Measurements from ENCODE around the gene ELP4.

Gene ELP4

GRCh38 chr11:31803813-31804311 is 294.3 kb downstream of the ELP4 start:
- TF ChIP-seq, protein P1, sequence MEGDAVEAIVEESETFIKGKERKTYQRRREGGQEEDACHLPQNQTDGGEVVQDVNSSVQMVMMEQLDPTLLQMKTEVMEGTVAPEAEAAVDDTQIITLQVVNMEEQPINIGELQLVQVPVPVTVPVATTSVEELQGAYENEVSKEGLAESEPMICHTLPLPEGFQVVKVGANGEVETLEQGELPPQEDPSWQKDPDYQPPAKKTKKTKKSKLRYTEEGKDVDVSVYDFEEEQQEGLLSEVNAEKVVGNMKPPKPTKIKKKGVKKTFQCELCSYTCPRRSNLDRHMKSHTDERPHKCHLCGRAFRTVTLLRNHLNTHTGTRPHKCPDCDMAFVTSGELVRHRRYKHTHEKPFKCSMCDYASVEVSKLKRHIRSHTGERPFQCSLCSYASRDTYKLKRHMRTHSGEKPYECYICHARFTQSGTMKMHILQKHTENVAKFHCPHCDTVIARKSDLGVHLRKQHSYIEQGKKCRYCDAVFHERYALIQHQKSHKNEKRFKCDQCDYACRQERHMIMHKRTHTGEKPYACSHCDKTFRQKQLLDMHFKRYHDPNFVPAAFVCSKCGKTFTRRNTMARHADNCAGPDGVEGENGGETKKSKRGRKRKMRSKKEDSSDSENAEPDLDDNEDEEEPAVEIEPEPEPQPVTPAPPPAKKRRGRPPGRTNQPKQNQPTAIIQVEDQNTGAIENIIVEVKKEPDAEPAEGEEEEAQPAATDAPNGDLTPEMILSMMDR (IDR thresholded peaks at IDR 0.05; ENCODE audit: low read length), result no peak
- TF ChIP-seq EZH2 (IDR thresholded peaks at IDR 0.05; ENCODE audit: borderline replicate concordance, low read length), result no peak
- no peaks in the 10 kb centered on the region for H4K20me1 ChIP-seq (ENCODE audit: insufficient read depth, low read length)
- H3K79me2 ChIP-seq (ENCODE audit: insufficient read depth, low read length), result no peaks in the 10 kb centered on the region
- no peaks in the 10 kb centered on the region for H3K9me3 ChIP-seq (ENCODE audit: low read length)
- no peak overlapping the region for H3K27ac ChIP-seq (ENCODE audit: low read depth, low read length, poor library complexity, severe bottlenecking)
- 0 out of 2 replicates have a peak, but pooled peaks cover 4% of the 10 kb centered on the region for H3K27me3 ChIP-seq (ENCODE audit: insufficient read depth, low read length)
- H3K9me2 ChIP-seq (ENCODE audit: low read depth, low read length), result no peaks in the 10 kb centered on the region
- H2AFZ ChIP-seq (ENCODE audit: low read length), result no peak overlapping the region
- no peaks in the 10 kb centered on the region for H3K4me1 ChIP-seq (ENCODE audit: insufficient read depth, low read length, severe bottlenecking)
- H3F3A ChIP-seq (ENCODE audit: insufficient read depth, low read length), result no peaks in the 10 kb centered on the region
- H3K9ac ChIP-seq (ENCODE audit: low read length), result no peak overlapping the region
- H3K36me3 ChIP-seq (ENCODE audit: insufficient read depth, low read length), result no peaks in the 10 kb centered on the region
- no peak overlapping the region for H3K4me3 ChIP-seq (ENCODE audit: low read depth, low read length, poor library complexity, severe bottlenecking)
- no peak overlapping the region for H3K4me2 ChIP-seq (ENCODE audit: low read length)

DNA sequence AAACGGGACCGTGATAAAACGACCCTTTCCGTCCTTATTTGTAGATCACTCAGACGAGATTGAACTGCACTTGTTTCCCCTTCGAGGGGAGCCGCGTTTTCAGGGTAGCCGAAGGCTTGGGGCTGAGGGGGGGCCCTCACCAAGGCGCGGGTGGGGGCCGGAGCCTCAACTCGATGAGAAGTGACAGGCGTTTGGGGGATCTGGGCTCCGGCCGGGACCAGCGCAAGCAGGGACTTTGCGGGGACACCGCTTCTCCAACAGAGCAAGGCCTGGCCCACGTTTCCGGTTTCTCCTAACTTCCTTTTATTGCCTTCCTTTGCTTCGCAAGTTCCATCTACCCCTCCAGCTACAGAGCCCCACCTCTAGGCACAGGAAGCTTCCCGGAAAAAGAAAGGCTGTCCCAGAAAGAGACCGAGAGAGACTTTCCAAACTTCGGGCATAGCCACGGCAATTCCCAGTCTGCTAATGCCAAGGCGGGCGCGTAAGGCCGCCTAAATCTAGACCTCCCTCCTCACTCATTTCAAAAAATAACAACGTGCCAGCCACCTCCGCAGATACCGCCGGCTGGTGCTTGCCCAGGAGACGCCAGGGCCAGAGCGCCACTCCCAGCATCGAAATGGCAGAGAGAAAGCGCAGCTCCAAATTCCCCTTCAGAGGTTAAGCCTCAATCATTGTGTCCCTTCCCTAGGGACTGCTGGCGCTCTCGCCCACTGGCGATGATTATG is 294.9 kb downstream of the ELP4 start:
- TF ChIP-seq EZH2 (IDR thresholded peaks at IDR 0.05; ENCODE audit: borderline replicate concordance, low read length), result no peak
- TF ChIP-seq, protein P1 (IDR thresholded peaks at IDR 0.05; ENCODE audit: low read length), result no peak
- Histone ChIP-seq H3K36me3 (ENCODE audit: insufficient read depth, low read length) (no peaks in the 10 kb centered on the region), H3K9me3 (ENCODE audit: low read length) (no peaks in the 10 kb centered on the region), H3K4me2 (ENCODE audit: low read length) (no peak overlapping the region), H3K9ac (ENCODE audit: low read length) (no peak overlapping the region), H3K4me3 (ENCODE audit: low read depth, low read length, poor library complexity, severe bottlenecking) (no peak overlapping the region), H3K79me2 (ENCODE audit: insufficient read depth, low read length) (no peaks in the 10 kb centered on the region), H3K4me1 (ENCODE audit: insufficient read depth, low read length, severe bottlenecking) (no peaks in the 10 kb centered on the region), H3F3A (ENCODE audit: insufficient read depth, low read length) (no peaks in the 10 kb centered on the region), H3K27ac (ENCODE audit: low read depth, low read length, poor library complexity, severe bottlenecking) (no peak overlapping the region), H4K20me1 (ENCODE audit: insufficient read depth, low read length) (no peaks in the 10 kb centered on the region), H2AFZ (ENCODE audit: low read length) (no peak overlapping the region), H3K9me2 (ENCODE audit: low read depth, low read length) (no peaks in the 10 kb centered on the region), H3K27me3 (ENCODE audit: insufficient read depth, low read length) (0 out of 2 replicates have a peak, but pooled peaks cover 4% of the 10 kb centered on the region)

- Histone ChIP-seq H3K36me3 (ENCODE audit: insufficient read depth, low read length) (no peaks in the 10 kb centered on the region), H3K27me3 (ENCODE audit: insufficient read depth, low read length) (0 out of 2 replicates have a peak, but pooled peaks cover 4% of the 10 kb centered on the region), H3F3A (ENCODE audit: insufficient read depth, low read length) (no peaks in the 10 kb centered on the region), H3K79me2 (ENCODE audit: insufficient read depth, low read length) (no peaks in the 10 kb centered on the region), H3K9ac (ENCODE audit: low read length) (no peak overlapping the region), H3K27ac (ENCODE audit: low read depth, low read length, poor library complexity, severe bottlenecking) (no peak overlapping the region), H3K4me3 (ENCODE audit: low read depth, low read length, poor library complexity, severe bottlenecking) (no peak overlapping the region), H3K9me2 (ENCODE audit: low read depth, low read length) (no peaks in the 10 kb centered on the region), H3K4me1 (ENCODE audit: insufficient read depth, low read length, severe bottlenecking) (no peaks in the 10 kb centered on the region), H3K9me3 (ENCODE audit: low read length) (no peaks in the 10 kb centered on the region), H4K20me1 (ENCODE audit: insufficient read depth, low read length) (no peaks in the 10 kb centered on the region), H3K4me2 (ENCODE audit: low read length) (no peak overlapping the region), H2AFZ (ENCODE audit: low read length) (no peak overlapping the region)
- no peak for TF ChIP-seq EZH2 (IDR thresholded peaks at IDR 0.05; ENCODE audit: borderline replicate concordance, low read length)
- TF ChIP-seq, protein P1 (IDR thresholded peaks at IDR 0.05; ENCODE audit: low read length), result no peak
Measured at GRCh38 chr11:31805037-31805628, 295.6 kb downstream of the ELP4 start.
